Osteoblast (primary cell): ENCODE data around the gene RPL27A. TPM values are rescaled to one million over a fixed set of nuclear protein-coding genes. Genes with fewer than 3 reads are reported as not detected.

Experiments
- DNase-seq: peaks from one replicate; pipeline ENCODE4 v3.0.0; 2011; ENCODE audit warnings: low spot score, mixed read lengths; ENCODE audit not compliant: insufficient read length; ENCODE audit errors: missing footprints
- H2AFZ ChIP-seq: 2 replicates; pipeline ENCODE4 v1.6.0; 2011; ENCODE audit warnings: mild to moderate bottlenecking, low read length
- H3K27ac ChIP-seq: 2 replicates; pipeline ENCODE4 v1.5.1; 2011; ENCODE audit warnings: mild to moderate bottlenecking, low read depth, low read length, moderate library complexity
- H3K27me3 ChIP-seq: 2 replicates; pipeline ENCODE4 v1.6.0; 2012; ENCODE audit warnings: mild to moderate bottlenecking, control low read depth, inconsistent platforms, low read length, moderate library complexity; ENCODE audit not compliant: insufficient read depth
- H3K36me3 ChIP-seq: 2 replicates; pipeline ENCODE4 v1.5.1; 2011; ENCODE audit warnings: mild to moderate bottlenecking, low read length, control low read depth, moderate library complexity; ENCODE audit not compliant: insufficient read depth
- H3K4me1 ChIP-seq: 2 replicates; pipeline ENCODE4 v1.5.1; 2011; ENCODE audit warnings: mild to moderate bottlenecking, low read length, control low read depth, moderate library complexity; ENCODE audit not compliant: insufficient read depth
- H3K4me2 ChIP-seq: 2 replicates; pipeline ENCODE4 v1.6.0; 2011; ENCODE audit warnings: mild to moderate bottlenecking, low read length; ENCODE audit not compliant: insufficient read depth
- H3K4me3 ChIP-seq: fragments of 200-600 bp; sonication (generic); 3 replicates; pipeline ENCODE4 v1.5.1; 2012; ENCODE audit warnings: mild to moderate bottlenecking, low read length, inconsistent platforms; ENCODE audit not compliant: insufficient read depth
- H3K79me2 ChIP-seq: 2 replicates; pipeline ENCODE4 v1.6.0; 2012; ENCODE audit warnings: mild to moderate bottlenecking, low read length, control low read depth, inconsistent platforms; ENCODE audit not compliant: insufficient read depth
- H3K9me3 ChIP-seq: 2 replicates; pipeline ENCODE4 v1.5.1; 2011; ENCODE audit warnings: low read depth, low read length, control low read depth
- H4K20me1 ChIP-seq: 2 replicates; pipeline ENCODE4 v1.6.0; 2012; ENCODE audit warnings: mild to moderate bottlenecking, low read length, control low read depth; ENCODE audit not compliant: insufficient read depth
- total RNA-seq: library from RNA; depleted of rRNA; stranded (reverse); fragments of >200 nt; gene quantifications from 2 replicates; pipeline ENCODE4 v1.2.3, GENCODE V29; 2012
- TF ChIP-seq, protein P1 (sequence below): IDR thresholded peaks from 2 replicates; pipeline ENCODE4 v1.5.1; 2011; ENCODE audit warnings: mild to moderate bottlenecking, low read depth, low read length, moderate library complexity; ENCODE audit errors: extremely low read depth

The RPL27A gene
- total RNA-seq, 1 donor = 710 TPM

DNA sequence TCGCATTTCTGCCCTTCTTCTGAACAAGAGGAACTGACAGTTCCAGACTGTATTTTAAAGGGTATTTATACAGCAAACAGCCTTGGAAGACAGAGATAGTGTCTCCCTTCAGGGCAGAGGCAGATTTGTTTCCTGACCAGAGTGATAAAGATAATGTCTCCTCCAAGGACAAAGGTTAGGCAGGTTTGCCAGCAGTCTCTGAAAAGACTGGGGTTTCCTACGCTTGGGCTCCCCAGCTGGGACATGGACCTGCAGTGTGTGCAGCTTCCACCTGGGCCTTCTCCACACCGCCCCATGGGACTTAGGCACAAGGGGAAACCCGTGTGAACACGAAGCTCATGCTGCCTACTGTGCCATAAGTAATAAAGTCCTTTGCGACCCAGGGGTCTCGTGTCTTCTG lies 42.1 kb downstream of the RPL27A start:
- no peaks in the 10 kb centered on the region for H3K79me2 ChIP-seq
- no peak overlapping the region for H3K4me2 ChIP-seq
- H3K4me3 ChIP-seq = no peak overlapping the region
- H4K20me1 ChIP-seq = no peaks in the 10 kb centered on the region
- H3K4me1 ChIP-seq = peaks cover 35% of the 10 kb centered on the region
- peaks cover 15% of the 10 kb centered on the region for H3K36me3 ChIP-seq
- H2AFZ ChIP-seq = no peak overlapping the region
- H3K9me3 ChIP-seq = no peaks in the 10 kb centered on the region
- no peak for DNase-seq
- TF ChIP-seq, protein P1, sequence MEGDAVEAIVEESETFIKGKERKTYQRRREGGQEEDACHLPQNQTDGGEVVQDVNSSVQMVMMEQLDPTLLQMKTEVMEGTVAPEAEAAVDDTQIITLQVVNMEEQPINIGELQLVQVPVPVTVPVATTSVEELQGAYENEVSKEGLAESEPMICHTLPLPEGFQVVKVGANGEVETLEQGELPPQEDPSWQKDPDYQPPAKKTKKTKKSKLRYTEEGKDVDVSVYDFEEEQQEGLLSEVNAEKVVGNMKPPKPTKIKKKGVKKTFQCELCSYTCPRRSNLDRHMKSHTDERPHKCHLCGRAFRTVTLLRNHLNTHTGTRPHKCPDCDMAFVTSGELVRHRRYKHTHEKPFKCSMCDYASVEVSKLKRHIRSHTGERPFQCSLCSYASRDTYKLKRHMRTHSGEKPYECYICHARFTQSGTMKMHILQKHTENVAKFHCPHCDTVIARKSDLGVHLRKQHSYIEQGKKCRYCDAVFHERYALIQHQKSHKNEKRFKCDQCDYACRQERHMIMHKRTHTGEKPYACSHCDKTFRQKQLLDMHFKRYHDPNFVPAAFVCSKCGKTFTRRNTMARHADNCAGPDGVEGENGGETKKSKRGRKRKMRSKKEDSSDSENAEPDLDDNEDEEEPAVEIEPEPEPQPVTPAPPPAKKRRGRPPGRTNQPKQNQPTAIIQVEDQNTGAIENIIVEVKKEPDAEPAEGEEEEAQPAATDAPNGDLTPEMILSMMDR = no peak
- no peaks in the 10 kb centered on the region for H3K27me3 ChIP-seq
- H3K27ac ChIP-seq = no peak overlapping the region

DNA sequence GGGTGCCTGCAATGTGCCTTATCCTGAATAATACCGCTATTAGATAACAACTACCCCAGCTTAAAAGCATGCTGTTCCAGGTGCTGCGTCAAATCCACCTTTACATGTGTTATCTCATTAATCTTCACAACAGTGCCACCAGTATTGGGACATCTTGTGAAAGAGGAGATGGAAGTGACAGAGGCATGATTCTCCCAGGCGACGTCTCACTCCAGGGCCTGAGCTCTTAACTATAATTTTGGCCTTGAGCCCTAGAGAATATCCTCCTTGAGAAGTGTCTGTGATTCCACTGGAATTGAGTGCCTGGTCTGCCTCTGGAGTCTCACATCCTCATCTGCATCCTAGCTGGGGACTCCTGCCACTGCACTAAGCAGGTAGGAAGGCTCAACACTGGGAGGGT lies 43.8 kb downstream of the RPL27A start:
- no peak overlapping the region for H3K27ac ChIP-seq
- no peak overlapping the region for H3K4me3 ChIP-seq
- H3K36me3 ChIP-seq = peaks cover 16% of the 10 kb centered on the region
- no peaks in the 10 kb centered on the region for H3K27me3 ChIP-seq
- no peaks in the 10 kb centered on the region for H3K79me2 ChIP-seq
- H4K20me1 ChIP-seq = no peaks in the 10 kb centered on the region
- no peak overlapping the region for H3K4me2 ChIP-seq
- no peaks in the 10 kb centered on the region for H3K9me3 ChIP-seq
- DNase-seq = peak; percentile 46
- TF ChIP-seq, protein P1 = no peak
- H2AFZ ChIP-seq = no peak overlapping the region
- H3K4me1 ChIP-seq = peaks cover 22% of the 10 kb centered on the region

DNA sequence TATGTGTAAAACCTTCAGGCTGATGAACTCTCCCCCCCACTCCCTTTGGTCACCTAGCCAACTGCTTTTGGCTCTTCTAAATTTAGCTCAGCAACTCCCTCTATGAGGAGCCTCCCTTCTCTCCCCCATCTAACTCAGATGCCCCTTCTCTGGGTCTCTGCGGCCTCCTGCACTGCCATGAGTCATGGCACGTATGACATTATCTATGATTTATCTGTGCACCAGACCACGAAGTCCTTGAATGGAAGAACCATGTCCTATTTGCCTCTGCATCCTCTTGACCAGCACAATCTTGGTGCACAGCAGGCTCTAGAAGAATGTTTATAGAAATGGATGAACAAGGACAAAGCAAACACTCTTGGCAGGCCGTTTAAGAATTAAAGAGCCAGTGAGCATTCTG lies 46.0 kb downstream of the RPL27A start:
- no peak for DNase-seq
- Histone ChIP-seq H3K4me2 (no peak overlapping the region), H3K36me3 (peaks cover 12% of the 10 kb centered on the region), H3K4me1 (peaks cover 39% of the 10 kb centered on the region), H3K27me3 (no peaks in the 10 kb centered on the region), H3K9me3 (no peaks in the 10 kb centered on the region), H3K79me2 (no peaks in the 10 kb centered on the region), H4K20me1 (peaks cover 18% of the 10 kb centered on the region), H3K27ac (no peak overlapping the region), H3K4me3 (no peak overlapping the region), H2AFZ (no peak overlapping the region)
- TF ChIP-seq, protein P1 = no peak

DNA sequence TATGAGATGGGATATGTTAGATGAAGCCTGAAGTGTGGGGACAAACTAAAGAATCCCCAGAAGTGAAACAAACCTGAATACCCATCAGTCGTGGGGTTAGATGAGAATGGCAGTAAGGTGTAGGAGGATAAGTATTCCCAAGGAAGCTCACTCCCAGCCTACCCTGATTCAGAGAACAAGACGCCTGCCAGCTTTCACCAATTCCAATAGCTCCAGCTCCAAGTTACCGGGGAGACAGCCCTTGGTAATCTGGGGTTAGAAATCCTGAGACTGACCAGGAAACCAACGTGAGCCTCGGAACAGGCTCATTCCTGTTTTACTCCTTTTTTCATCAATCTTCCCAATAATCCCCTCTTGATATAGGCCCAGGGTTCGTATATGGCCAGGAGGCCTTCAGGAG lies 46.5 kb downstream of the RPL27A start:
- Histone ChIP-seq H3K36me3 (peaks cover 12% of the 10 kb centered on the region), H3K4me1 (peaks cover 42% of the 10 kb centered on the region), H3K4me2 (no peak overlapping the region), H3K27me3 (no peaks in the 10 kb centered on the region), H4K20me1 (peaks cover 18% of the 10 kb centered on the region), H2AFZ (no peak overlapping the region), H3K27ac (no peak overlapping the region), H3K4me3 (no peak overlapping the region), H3K79me2 (no peaks in the 10 kb centered on the region), H3K9me3 (no peaks in the 10 kb centered on the region)
- TF ChIP-seq, protein P1 = no peak
- DNase-seq = no peak
